ENCODE measurements around the gene GDF7. TPM values are rescaled to one million over a fixed set of nuclear protein-coding genes. Genes with fewer than 3 reads are reported as not detected.

The GDF7 gene
- total RNA-seq, 4 donors from 2014 or later: under 0.01 to 0.42 (median 0.13) TPM

DNA sequence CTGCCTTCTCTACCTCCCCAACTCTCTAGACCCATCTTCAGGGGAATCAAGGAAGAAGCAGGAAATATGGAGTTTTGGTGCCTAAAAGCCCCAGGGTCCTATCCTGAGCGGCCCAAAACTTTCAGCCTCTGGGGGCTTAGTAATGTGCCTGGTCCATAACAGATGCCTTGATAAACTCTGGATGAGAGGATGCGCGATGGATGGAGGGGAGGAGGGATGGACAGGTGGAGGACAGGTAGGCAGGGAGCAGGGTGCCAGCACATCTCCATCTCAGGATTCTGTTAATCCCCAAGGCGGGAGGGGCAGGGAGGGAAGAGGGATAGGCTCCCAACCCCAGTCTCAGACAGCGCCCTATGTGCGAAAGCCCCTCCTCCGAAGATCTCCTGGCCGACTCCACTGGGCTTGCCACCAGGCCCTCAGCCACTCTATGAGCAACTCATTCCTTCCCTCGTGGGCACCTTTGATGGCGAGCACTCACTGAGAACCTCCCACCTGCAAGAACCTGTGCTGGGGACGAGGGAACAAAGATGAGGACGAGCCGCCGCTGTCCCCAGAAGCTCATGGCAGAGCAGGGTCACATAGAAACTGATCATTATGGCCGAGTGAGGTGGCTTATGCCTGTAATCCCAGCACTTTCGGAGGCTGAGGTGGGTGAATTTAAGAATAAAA is 39.1 kb upstream of the GDF7 start:
- peak overlapping the region in 2 of 3 donors; percentile 74 to 75 for H3K27ac ChIP-seq
- intact Hi-C loops (cut with DNase I): no loop called here
- DNase-seq: no peak
- TF ChIP-seq, protein P1, sequence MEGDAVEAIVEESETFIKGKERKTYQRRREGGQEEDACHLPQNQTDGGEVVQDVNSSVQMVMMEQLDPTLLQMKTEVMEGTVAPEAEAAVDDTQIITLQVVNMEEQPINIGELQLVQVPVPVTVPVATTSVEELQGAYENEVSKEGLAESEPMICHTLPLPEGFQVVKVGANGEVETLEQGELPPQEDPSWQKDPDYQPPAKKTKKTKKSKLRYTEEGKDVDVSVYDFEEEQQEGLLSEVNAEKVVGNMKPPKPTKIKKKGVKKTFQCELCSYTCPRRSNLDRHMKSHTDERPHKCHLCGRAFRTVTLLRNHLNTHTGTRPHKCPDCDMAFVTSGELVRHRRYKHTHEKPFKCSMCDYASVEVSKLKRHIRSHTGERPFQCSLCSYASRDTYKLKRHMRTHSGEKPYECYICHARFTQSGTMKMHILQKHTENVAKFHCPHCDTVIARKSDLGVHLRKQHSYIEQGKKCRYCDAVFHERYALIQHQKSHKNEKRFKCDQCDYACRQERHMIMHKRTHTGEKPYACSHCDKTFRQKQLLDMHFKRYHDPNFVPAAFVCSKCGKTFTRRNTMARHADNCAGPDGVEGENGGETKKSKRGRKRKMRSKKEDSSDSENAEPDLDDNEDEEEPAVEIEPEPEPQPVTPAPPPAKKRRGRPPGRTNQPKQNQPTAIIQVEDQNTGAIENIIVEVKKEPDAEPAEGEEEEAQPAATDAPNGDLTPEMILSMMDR (IDR thresholded peaks at IDR 0.05): no peak
- no peak for TF ChIP-seq POLR2A (IDR thresholded peaks at IDR 0.05)
- no peaks in the 10 kb centered on the region for H3K27me3 ChIP-seq
- no peak overlapping the region for H3K4me3 ChIP-seq (replicated peaks in 1 of 3)
- 87 to 89% methylated on average over 12 to 16 of the region's 16 CpGs for WGBS, 2 donors
- peaks cover 5 to 23% of the 10 kb centered on the region in 2 donors for H3K4me1 ChIP-seq
- H3K36me3 ChIP-seq: peaks cover 11 to 17% of the 10 kb centered on the region in 2 donors
- no peaks in the 10 kb centered on the region for H3K9me3 ChIP-seq

DNA sequence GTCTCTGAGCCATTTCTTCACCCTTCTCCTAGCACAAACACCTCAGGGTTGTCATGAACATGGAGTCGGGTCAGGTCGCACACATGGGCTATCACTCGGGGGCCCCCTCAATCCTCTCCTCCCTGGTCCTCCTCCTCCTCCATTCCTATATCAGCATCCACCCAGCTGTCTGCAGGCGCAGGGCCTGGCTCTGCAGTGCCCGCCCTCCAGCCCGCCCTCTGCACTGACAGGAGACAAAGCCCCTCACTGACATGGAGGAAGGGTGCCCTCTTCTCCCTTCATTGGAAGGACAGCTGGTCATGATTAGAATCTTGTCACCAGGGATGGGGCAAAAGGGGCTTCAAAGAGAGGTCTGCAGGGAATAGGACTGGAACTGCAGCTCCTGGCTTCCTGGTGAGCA is 37.8 kb upstream of the GDF7 start:
- peaks cover 0 to 4% of the 10 kb centered on the region in 2 donors for H3K36me3 ChIP-seq
- no peaks in the 10 kb centered on the region for H3K9me3 ChIP-seq
- H3K4me1 ChIP-seq: peaks cover 16 to 36% of the 10 kb centered on the region in 2 donors
- H3K27ac ChIP-seq: no peak overlapping the region
- DNase-seq: no peak
- intact Hi-C loops (cut with DNase I): no loop called here
- H3K4me3 ChIP-seq (replicated peaks in 1 of 3): no peak overlapping the region
- TF ChIP-seq, protein P1 (IDR thresholded peaks at IDR 0.05): no peak
- no peak for TF ChIP-seq POLR2A (IDR thresholded peaks at IDR 0.05)
- 84 to 85% methylated on average over 6 of the region's 6 CpGs for WGBS, 2 donors
- H3K27me3 ChIP-seq: no peaks in the 10 kb centered on the region

DNA sequence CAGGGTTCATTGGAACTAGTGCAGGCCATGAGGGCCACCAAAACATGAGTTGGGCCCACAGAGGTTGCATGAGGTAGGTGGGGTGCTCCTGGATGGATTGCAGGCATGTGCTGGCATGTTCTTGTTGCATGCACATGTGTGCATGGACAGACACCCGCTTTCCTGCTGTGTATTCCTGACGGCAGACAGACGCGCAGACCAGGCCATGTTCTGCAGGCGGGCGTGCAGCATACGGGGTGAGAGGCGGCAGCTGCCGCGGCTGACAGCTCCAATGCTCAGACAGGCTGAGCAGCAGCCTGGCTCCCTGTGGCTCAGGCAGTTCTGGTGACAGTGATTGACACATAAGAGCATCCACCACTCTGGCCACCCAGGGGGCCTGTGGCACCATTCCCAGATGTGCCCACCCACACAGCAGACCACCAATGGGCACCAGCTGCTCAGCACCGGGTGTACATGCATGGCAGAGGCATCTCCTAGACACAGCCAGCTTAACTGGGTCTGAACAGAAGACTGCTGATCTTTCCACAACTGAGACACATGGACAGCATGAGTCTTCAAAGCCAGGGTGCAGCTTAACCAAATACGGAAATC is 37.3 kb upstream of the GDF7 start:
- H3K4me3 ChIP-seq (replicated peaks in 1 of 3): no peak overlapping the region
- no peaks in the 10 kb centered on the region for H3K9me3 ChIP-seq
- WGBS, 2 donors: 92 to 98% methylated on average over 8 to 11 of the region's 12 CpGs
- no peak for DNase-seq
- TF ChIP-seq, protein P1 (IDR thresholded peaks at IDR 0.05): no peak
- TF ChIP-seq POLR2A (IDR thresholded peaks at IDR 0.05): no peak
- H3K36me3 ChIP-seq: no peaks in the 10 kb centered on the region
- H3K27me3 ChIP-seq: no peaks in the 10 kb centered on the region
- no peak overlapping the region for H3K27ac ChIP-seq
- H3K4me1 ChIP-seq: peaks cover 21 to 41% of the 10 kb centered on the region in 2 donors
- intact Hi-C loops (cut with DNase I): loop anchor here (10.0 kb wide), 1 partner anchor 105 kb away; no protein-coding TSS in a partner anchor

DNA sequence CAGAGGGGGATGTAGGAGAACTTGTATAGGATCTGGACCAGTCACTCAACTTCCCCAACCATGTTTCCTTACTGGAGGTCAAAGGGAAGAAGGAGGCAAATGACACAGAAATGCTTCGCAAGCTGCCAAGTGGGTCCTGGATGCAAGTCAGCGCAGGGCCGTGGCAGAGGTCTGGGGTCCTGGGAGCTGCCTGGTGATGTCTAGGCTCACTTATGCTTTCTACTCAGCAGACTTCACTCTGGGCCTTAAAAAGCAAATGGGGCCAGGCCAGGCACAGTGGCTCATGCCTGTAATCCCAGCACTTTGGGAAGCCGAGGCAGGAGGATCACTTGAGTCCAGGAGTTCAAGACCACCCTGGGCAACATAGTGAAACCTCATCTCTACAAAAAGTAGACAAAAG is 36.0 kb upstream of the GDF7 start:
- Histone ChIP-seq H3K27ac (no peak overlapping the region), H3K4me1 (peaks cover 32 to 51% of the 10 kb centered on the region in 2 donors), H3K9me3 (no peaks in the 10 kb centered on the region), H3K36me3 (no peaks in the 10 kb centered on the region), H3K27me3 (no peaks in the 10 kb centered on the region), H3K4me3 (replicated peaks in 1 of 3) (no peak overlapping the region)
- 91 to 95% methylated on average over 4 of the region's 4 CpGs for WGBS, 2 donors
- DNase-seq: no peak
- TF ChIP-seq POLR2A (IDR thresholded peaks at IDR 0.05): no peak
- TF ChIP-seq, protein P1 (IDR thresholded peaks at IDR 0.05): no peak
- intact Hi-C loops (cut with DNase I): loop anchor here (10.0 kb wide), 1 partner anchor 106 kb away; no protein-coding TSS in a partner anchor

Measured in thyroid gland (tissue), 4 donors.